NCI-H524 (cell line): ENCODE results near the gene FYN.
"Not testable (repeated sequence)": the region's sequence is repeated elsewhere in the genome, so short reads cannot be mapped to it uniquely, and the experiment has no call there.

Experiments
- DNase-seq, 2 experiments: peaks; one replicate each; lab custom pipeline; 2025; lab: John Stamatoyannopoulos, UW

FYN gene

GRCh38 chr6:111660531-111660930 lies 212.7 kb downstream of the FYN start:
- no peak for DNase-seq

GRCh38 chr6:111658462-111659154 lies 214.6 kb downstream of the FYN start:
- no peak for DNase-seq

GRCh38 chr6:111657146-111657545 lies 216.1 kb downstream of the FYN start:
- DNase-seq, result no peak

- no peak for DNase-seq
These were observed 219.3 kb downstream of the FYN start for GRCh38 chr6:111653979-111654378.

- no peak for DNase-seq
These were observed 219.8 kb downstream of the FYN start for GRCh38 chr6:111653434-111653833.

- DNase-seq, result peak in 1 of 2 experiments; percentile 60
These were observed 221.1 kb downstream of the FYN start for GRCh38 chr6:111652156-111652555.

- DNase-seq, result peak in 1 of 2 experiments; percentile 43
These were observed 221.8 kb downstream of the FYN start for GRCh38 chr6:111651185-111652034.

GRCh38 chr6:111650049-111650448 lies 223.2 kb downstream of the FYN start:
- DNase-seq, result no peak

- DNase-seq, result no peak
These were observed 225.2 kb downstream of the FYN start for GRCh38 chr6:111648100-111648499.

GRCh38 chr6:111646942-111647341 lies 226.3 kb downstream of the FYN start:
- no peak for DNase-seq

GRCh38 chr6:111646034-111646433 lies 227.2 kb downstream of the FYN start:
- no peak for DNase-seq

GRCh38 chr6:111644893-111645430 lies 228.3 kb downstream of the FYN start:
- DNase-seq, result no peak

GRCh38 chr6:111642463-111643158 lies 230.6 kb downstream of the FYN start:
- peak; percentile 40 to 72 for DNase-seq

- DNase-seq, result no peak
These were observed 234.0 kb downstream of the FYN start for GRCh38 chr6:111639266-111639665.

- not testable (repeated sequence) for DNase-seq
These were observed 238.3 kb downstream of the FYN start for GRCh38 chr6:111634981-111635380.

GRCh38 chr6:111633822-111634221 lies 239.4 kb downstream of the FYN start:
- no peak for DNase-seq

- no peak for DNase-seq
These were observed 240.6 kb downstream of the FYN start for GRCh38 chr6:111632468-111633247.

GRCh38 chr6:111631903-111632460 lies 241.3 kb downstream of the FYN start:
- no peak for DNase-seq

GRCh38 chr6:111631018-111631417 lies 242.2 kb downstream of the FYN start:
- DNase-seq, result no peak

GRCh38 chr6:111628142-111628850 lies 245.0 kb downstream of the FYN start:
- DNase-seq, result no peak

- peak; percentile 94 for DNase-seq
These were observed 246.8 kb downstream of the FYN start for GRCh38 chr6:111626441-111626840.
